HepG2 (cell line): ENCODE data around the gene HOTAIR.

ENCODE experiments used
- CREB1 ChIP-seq, 2 experiments: fragments of 450-650 bp in 1 of 2; IDR thresholded peaks; 2 replicates each; pipeline ENCODE4 v1.6.1; 2016 to 2017; ENCODE audit warnings: control low read depth in 1 of 2, mild to moderate bottlenecking in 1 of 2, missing compliant biosample characterization in 1 of 2, missing genetic modification characterization in 1 of 2
- KDM5A ChIP-seq: fragments of 200-600 bp; sonication (generic); IDR thresholded peaks from 2 replicates; pipeline ENCODE4 v1.7.0; 2018; ENCODE audit warnings: antibody characterized with exemption, mild to moderate bottlenecking, low read length, borderline replicate concordance
- PHF8 ChIP-seq: sonication (generic); formaldehyde crosslinking; IDR thresholded peaks from 2 replicates; pipeline ENCODE4 v1.5.0; 2020; ENCODE audit warnings: missing genetic modification reagents
- POLR2AphosphoS5 ChIP-seq: IDR thresholded peaks from 2 replicates; pipeline ENCODE4 v1.6.1; 2012; ENCODE audit warnings: low read depth, low read length
- REPIN1 ChIP-seq: sonication (generic); formaldehyde crosslinking; IDR thresholded peaks from 2 replicates; pipeline ENCODE4 v1.8.0; 2022; ENCODE audit warnings: missing genetic modification reagents, low read depth, mild to moderate bottlenecking, borderline replicate concordance
- YY1 ChIP-seq: IDR thresholded peaks from 2 replicates; pipeline ENCODE4 v1.6.1; 2011; ENCODE audit warnings: low read length, low read depth, moderate library complexity, mild to moderate bottlenecking; ENCODE audit not compliant: insufficient read depth, insufficient replicate concordance
- ZNF747 ChIP-seq: sonication (generic); formaldehyde crosslinking; IDR thresholded peaks from 2 replicates; pipeline ENCODE4 v1.8.1; 2023; ENCODE audit warnings: missing genetic modification reagents, mild to moderate bottlenecking, borderline replicate concordance
- TF ChIP-seq, protein P1 (sequence below): IDR thresholded peaks from 2 replicates; pipeline ENCODE4 v1.6.1; 2016
- TF ChIP-seq, protein P2 (sequence below): sonication (generic); formaldehyde crosslinking; conservative IDR thresholded peaks from 2 replicates; pipeline ENCODE4 v1.8.0; 2022; ENCODE audit warnings: mild to moderate bottlenecking, moderate library complexity, missing genetic modification reagents
- TF ChIP-seq, protein P3 (sequence below): sonication (generic); formaldehyde crosslinking; IDR thresholded peaks from 2 replicates; pipeline ENCODE4 v1.8.1; 2022; ENCODE audit warnings: low read depth, mild to moderate bottlenecking, missing genetic modification reagents
- TF ChIP-seq, protein P4 (sequence below): sonication (generic); formaldehyde crosslinking; IDR thresholded peaks from 2 replicates; pipeline ENCODE4 v1.4.0; 2020; ENCODE audit warnings: missing genetic modification reagents, borderline replicate concordance

DNA sequence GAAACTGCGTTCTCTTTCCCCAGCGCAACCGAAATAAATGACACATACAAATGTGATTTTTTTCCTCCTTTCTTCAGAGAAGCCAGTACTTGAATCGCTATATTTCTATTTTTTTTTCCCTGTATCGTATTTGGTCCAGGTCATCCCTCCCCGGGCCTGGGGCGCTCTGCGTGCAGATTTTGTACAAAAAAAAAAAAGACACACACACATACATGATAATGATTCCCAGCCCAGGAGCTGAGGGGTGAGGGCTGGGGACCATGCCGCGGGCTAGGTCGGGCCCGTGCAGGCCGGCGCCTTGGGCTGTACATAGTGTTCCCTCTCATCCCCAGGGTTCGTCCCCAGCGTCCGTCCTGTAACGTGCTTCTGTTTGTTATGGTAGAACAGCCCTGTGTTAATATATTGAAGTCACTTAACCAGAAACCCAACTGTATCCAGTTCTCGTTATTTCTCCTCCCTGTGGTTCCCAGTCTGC is 28.2 kb upstream of the HOTAIR start:
- TF ChIP-seq CREB1 (IDR thresholded peaks at IDR 0.05), result no peak
- TF ChIP-seq CREB1 (CRISPR knock-in tag; IDR thresholded peaks at IDR 0.05), result no peak
- no peak for TF ChIP-seq ZNF747 (CRISPR knock-in tag)
- TF ChIP-seq, protein P1, sequence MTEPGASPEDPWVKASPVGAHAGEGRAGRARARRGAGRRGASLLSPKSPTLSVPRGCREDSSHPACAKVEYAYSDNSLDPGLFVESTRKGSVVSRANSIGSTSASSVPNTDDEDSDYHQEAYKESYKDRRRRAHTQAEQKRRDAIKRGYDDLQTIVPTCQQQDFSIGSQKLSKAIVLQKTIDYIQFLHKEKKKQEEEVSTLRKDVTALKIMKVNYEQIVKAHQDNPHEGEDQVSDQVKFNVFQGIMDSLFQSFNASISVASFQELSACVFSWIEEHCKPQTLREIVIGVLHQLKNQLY (CRISPR knock-in tag), result no peak
- TF ChIP-seq YY1, result no peak
- TF ChIP-seq PHF8 (CRISPR knock-in tag), result no peak
- TF ChIP-seq, protein P2, sequence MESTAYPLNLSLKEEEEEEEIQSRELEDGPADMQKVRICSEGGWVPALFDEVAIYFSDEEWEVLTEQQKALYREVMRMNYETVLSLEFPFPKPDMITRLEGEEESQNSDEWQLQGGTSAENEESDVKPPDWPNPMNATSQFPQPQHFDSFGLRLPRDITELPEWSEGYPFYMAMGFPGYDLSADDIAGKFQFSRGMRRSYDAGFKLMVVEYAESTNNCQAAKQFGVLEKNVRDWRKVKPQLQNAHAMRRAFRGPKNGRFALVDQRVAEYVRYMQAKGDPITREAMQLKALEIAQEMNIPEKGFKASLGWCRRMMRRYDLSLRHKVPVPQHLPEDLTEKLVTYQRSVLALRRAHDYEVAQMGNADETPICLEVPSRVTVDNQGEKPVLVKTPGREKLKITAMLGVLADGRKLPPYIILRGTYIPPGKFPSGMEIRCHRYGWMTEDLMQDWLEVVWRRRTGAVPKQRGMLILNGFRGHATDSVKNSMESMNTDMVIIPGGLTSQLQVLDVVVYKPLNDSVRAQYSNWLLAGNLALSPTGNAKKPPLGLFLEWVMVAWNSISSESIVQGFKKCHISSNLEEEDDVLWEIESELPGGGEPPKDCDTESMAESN (CRISPR knock-in tag), result no peak
- no peak for TF ChIP-seq KDM5A
- no peak for TF ChIP-seq POLR2AphosphoS5
- TF ChIP-seq, protein P3, sequence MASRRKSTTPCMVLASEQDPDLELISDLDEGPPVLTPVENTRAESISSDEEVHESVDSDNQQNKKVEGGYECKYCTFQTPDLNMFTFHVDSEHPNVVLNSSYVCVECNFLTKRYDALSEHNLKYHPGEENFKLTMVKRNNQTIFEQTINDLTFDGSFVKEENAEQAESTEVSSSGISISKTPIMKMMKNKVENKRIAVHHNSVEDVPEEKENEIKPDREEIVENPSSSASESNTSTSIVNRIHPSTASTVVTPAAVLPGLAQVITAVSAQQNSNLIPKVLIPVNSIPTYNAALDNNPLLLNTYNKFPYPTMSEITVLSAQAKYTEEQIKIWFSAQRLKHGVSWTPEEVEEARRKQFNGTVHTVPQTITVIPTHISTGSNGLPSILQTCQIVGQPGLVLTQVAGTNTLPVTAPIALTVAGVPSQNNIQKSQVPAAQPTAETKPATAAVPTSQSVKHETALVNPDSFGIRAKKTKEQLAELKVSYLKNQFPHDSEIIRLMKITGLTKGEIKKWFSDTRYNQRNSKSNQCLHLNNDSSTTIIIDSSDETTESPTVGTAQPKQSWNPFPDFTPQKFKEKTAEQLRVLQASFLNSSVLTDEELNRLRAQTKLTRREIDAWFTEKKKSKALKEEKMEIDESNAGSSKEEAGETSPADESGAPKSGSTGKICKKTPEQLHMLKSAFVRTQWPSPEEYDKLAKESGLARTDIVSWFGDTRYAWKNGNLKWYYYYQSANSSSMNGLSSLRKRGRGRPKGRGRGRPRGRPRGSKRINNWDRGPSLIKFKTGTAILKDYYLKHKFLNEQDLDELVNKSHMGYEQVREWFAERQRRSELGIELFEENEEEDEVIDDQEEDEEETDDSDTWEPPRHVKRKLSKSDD (CRISPR knock-in tag), result no peak
- TF ChIP-seq, protein P4, sequence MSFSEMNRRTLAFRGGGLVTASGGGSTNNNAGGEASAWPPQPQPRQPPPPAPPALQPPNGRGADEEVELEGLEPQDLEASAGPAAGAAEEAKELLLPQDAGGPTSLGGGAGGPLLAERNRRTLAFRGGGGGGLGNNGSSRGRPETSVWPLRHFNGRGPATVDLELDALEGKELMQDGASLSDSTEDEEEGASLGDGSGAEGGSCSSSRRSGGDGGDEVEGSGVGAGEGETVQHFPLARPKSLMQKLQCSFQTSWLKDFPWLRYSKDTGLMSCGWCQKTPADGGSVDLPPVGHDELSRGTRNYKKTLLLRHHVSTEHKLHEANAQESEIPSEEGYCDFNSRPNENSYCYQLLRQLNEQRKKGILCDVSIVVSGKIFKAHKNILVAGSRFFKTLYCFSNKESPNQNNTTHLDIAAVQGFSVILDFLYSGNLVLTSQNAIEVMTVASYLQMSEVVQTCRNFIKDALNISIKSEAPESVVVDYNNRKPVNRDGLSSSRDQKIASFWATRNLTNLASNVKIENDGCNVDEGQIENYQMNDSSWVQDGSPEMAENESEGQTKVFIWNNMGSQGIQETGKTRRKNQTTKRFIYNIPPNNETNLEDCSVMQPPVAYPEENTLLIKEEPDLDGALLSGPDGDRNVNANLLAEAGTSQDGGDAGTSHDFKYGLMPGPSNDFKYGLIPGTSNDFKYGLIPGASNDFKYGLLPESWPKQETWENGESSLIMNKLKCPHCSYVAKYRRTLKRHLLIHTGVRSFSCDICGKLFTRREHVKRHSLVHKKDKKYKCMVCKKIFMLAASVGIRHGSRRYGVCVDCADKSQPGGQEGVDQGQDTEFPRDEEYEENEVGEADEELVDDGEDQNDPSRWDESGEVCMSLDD (CRISPR knock-in tag), result no peak
- TF ChIP-seq REPIN1 (CRISPR knock-in tag), result no peak
